K562 (cell line): ENCODE measurements around the gene RAB21. TPM values are rescaled to one million over a fixed set of nuclear protein-coding genes. Genes with fewer than 3 reads are reported as not detected.
A peak's percentile ranks its signal among the peaks of the same experiment; 100 is the strongest.

Experiments
- AFF4 ChIP-seq: sonication (generic); formaldehyde crosslinking; IDR thresholded peaks from 2 replicates; pipeline ENCODE4 v1.8.0; 2023; ENCODE audit warnings: mild to moderate bottlenecking, missing genetic modification reagents
- BRCA1 ChIP-seq, 2 experiments: fragments of 450-650 bp in 1 of 2; sonication (generic) in 1 of 2; formaldehyde crosslinking in 1 of 2; IDR thresholded peaks; 2 replicates each; pipeline versions ENCODE4 v1.5.0 to v1.6.1; 2017 to 2020; ENCODE audit warnings: mild to moderate bottlenecking in 1 of 2, missing genetic modification reagents in 1 of 2
- CUX1 ChIP-seq: fragments of 200-800 bp; sonication (Bioruptor generic); IDR thresholded peaks from 2 replicates; pipeline ENCODE4 v1.6.1; 2016; ENCODE audit warnings: missing genetic modification characterization, missing compliant biosample characterization
- HDAC3 ChIP-seq: fragments of 450-650 bp; IDR thresholded peaks from 2 replicates; pipeline ENCODE4 v1.6.1; 2018; ENCODE audit warnings: borderline replicate concordance, mild to moderate bottlenecking, moderate library complexity; ENCODE audit not compliant: partially characterized antibody
- RREB1 ChIP-seq: fragments of 250-450 bp; sonication (Bioruptor Pico); IDR thresholded peaks from 2 replicates; pipeline ENCODE4 v1.4.0; 2020
- SFPQ ChIP-seq: fragments of 200-400 bp; formaldehyde crosslinking; IDR thresholded peaks from 2 replicates; pipeline ENCODE4 v1.6.1; 2017; ENCODE audit warnings: mild to moderate bottlenecking, low read depth, low read length, moderate library complexity
- STAT5A ChIP-seq: IDR thresholded peaks from 2 replicates; pipeline ENCODE4 v1.6.1; 2012; ENCODE audit warnings: low read length, inconsistent platforms, borderline replicate concordance
- ZC3H8 ChIP-seq: fragments of 450-650 bp; IDR thresholded peaks from 2 replicates; pipeline ENCODE4 v1.6.1; 2017
- polyA plus RNA-seq, 8 experiments: library from polyadenylated mRNA; depleted of rRNA in 4 of 8; stranded (reverse) in 5 of 8; unstranded in 3 of 8; fragments of >200 nt; fragmentation: Nextera tagmentation in 2 of 8; fragmentation: Illumina TruSeq in 1 of 8; extraction: Ambion mirVana in 2 of 8; extraction: Trizol in 1 of 8; gene quantifications; 2 replicates each; pipeline versions ENCODE4 v1.2.1 to v1.2.3, GENCODE V29; 2011 to 2014; ENCODE audit warnings: inconsistent platforms in 1 of 8, missing spikeins in 1 of 8
- total RNA-seq, 7 experiments: library from RNA; depleted of rRNA in 6 of 7; stranded (reverse); fragments of >200 nt in 6 of 7; fragmentation: Illumina TruSeq in 2 of 7; extraction: Trizol in 2 of 7; gene quantifications; 2 replicates each; pipeline versions ENCODE4 v1.2.1 to v1.2.3, GENCODE V29; 2011 to 2021; ENCODE audit warnings: low replicate concordance in 1 of 7

The RAB21 gene
- total and polyA plus RNA-seq, 9 of the 15 experiments (the other 6 are each of a cell fraction or from before 2014, with no cell fraction given): 5.3 to 45.6 (median 19.6) TPM

GRCh38 chr12:71754461-71755145 is at the start of gene RAB21 (continued):
- TF ChIP-seq HDAC3: no peak
- TF ChIP-seq SFPQ: no peak
- 0 out of 2 replicates have a peak, but pooled peaks have one; percentile 11 for TF ChIP-seq RREB1 (CRISPR knock-in tag)
- no peak for TF ChIP-seq BRCA1 (IDR thresholded peaks at IDR 0.05)
- TF ChIP-seq BRCA1 (CRISPR knock-in tag; IDR thresholded peaks at IDR 0.05): no peak
- no peak for TF ChIP-seq AFF4 (CRISPR knock-in tag)
- no peak for TF ChIP-seq ZC3H8
- no peak for TF ChIP-seq CUX1
- TF ChIP-seq STAT5A: no peak
